ENCODE results near the gene GRHL3. TPM values are rescaled to one million over a fixed set of nuclear protein-coding genes. Genes with fewer than 3 reads are reported as not detected.
"Not testable (repeated sequence)": the region's sequence is repeated elsewhere in the genome, so short reads cannot be mapped to it uniquely, and the experiment has no call there.

GRHL3 gene
- total RNA-seq = not detected in 2 replicates

DNA sequence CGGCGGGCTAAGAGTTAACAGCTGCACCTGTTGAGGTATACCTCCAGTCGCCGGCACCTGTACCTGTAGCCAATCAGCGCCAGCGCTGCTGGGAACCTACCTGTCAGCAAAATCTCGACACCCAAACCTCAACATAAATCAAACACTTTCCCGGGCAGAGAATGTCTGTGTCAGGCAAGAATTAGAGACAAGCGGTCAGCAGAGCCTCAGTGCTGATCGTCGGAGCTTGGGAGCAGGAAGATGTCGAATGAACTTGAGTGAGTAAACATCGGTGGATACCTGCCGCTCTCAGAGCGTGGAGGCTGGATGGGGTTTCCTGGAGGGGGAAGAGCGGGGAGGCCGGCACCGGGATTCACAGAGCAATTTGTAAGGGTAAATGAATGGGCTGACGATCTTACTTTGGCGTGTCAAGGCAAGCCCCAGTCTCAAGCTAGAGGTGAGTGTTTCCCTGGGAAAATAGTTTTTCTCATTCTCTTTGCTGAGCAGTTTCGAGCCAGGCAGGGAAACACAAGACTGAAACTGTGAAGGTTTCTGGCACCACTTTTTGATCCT, at the start of gene GRHL3:
TSS of gene GRHL3 (plus strand) at position 46 of the 552 bp plus-strand sequence. CDS start at position 241, 195 bp downstream.
- peaks cover 48% of the 10 kb centered on the region for H3K4me1 Mint-ChIP-seq (ENCODE audit: low read depth)
- H3K36me3 Mint-ChIP-seq (ENCODE audit: low read depth) = no peaks in the 10 kb centered on the region
- H3K27ac Mint-ChIP-seq = no peak within 1 kb of the TSS
- peaks cover 89% of the 10 kb centered on the region for H3K27me3 Mint-ChIP-seq (ENCODE audit: insufficient read depth)
- H3K4me3 Mint-ChIP-seq = peak within 1 kb of the TSS; percentile 41
- no peaks in the 10 kb centered on the region for H3K9me3 Mint-ChIP-seq
- no peak for DNase-seq (ENCODE audit: low spot score)
- intact Hi-C loops (cut with micrococcal nuclease) = no loop called here

DNA sequence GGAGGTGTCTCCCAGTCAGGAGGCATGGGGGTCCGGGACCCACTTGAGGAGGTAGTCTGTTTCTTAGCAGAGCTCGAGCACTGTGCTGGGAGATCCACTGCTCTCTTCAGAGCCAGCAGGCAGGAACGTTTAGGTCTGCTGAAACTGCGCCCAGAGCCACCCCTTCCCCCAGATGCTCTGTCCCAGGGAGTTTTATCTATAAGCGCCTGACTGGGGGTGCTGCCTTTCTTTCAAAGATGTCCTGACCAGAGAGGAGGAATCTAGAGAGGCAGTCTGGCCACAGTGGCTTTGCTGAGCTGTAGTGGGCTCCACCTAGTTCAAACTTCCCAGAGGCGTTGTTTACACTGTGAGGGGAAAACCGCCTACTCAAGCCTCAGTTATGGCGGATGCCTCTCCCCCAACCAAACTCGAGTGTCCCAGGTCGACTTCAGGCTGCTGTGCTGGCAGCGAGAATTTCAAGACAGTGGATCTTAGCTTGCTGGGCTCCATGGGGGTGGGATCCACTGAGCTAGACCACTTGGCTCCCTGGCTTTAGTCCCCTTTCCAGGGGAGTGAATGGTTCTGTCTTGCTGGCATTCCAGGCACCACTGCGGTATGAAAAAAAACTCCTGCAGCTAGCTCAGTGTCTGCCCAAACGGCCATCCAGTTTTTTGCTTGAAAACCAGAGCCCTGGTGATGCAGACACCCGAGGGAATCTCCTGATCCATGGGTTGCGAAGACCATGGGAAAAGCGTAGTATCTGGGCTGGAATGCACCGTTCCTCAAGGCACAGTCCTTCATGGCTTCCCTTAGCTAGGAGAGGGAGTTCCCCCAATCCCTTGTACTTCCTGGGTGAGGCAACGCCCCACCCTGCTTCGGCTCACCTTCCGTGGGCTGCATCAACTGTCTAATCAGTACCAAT, 44.7 kb upstream of the GRHL3 start:
- intact Hi-C loops (cut with micrococcal nuclease); H3K27ac Mint-ChIP-seq; DNase-seq (ENCODE audit: low spot score); H3K4me3 Mint-ChIP-seq; H3K36me3 Mint-ChIP-seq (ENCODE audit: low read depth): not testable (repeated sequence)
- Mint-ChIP-seq H3K27me3 (ENCODE audit: insufficient read depth) (peaks cover 42% of the 10 kb centered on the region), H3K9me3 (peaks cover 17% of the 10 kb centered on the region), H3K4me1 (ENCODE audit: low read depth) (peaks cover 13% of the 10 kb centered on the region)

DNA sequence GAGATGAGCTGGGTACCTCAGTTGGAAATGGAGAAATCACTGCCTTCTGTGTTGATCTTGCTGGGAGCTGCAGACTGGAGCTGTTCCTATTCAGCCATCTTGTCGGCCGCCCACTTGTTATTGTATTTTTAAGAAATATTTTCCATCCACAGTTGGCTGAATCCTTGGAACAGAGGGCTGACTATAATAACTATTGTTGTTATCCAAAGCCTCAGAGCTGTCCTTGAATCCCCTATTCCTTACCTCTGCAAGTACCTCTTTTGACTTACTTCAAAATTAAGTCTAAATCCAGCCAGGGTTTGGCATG, 44.1 kb upstream of the GRHL3 start:
- Mint-ChIP-seq H3K9me3 (peaks cover 15% of the 10 kb centered on the region), H3K4me3 (no peak overlapping the region), H3K27me3 (ENCODE audit: insufficient read depth) (peaks cover 47% of the 10 kb centered on the region), H3K27ac (no peak overlapping the region), H3K36me3 (ENCODE audit: low read depth) (no peaks in the 10 kb centered on the region), H3K4me1 (ENCODE audit: low read depth) (peaks cover 13% of the 10 kb centered on the region)
- DNase-seq (ENCODE audit: low spot score) = no peak
- intact Hi-C loops (cut with micrococcal nuclease) = no loop called here

DNA sequence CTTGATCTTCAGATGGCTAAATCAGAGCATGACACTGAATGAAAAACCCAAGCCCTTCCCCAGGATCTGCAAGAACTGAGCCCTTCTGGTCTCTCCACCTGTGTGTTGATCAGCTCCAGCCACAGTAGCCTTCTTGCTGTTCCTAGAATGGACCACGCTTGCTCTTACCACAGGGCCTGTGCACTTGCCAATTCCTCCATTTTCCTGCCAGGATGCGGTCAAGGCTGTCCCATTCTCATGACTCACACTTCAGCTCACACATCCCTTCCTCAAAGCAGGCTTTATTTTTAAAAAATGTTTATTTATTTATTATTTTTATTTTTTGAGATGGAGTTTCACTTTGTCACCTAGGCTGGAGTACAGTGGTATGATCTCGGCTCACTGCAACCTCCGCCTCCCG, 43.6 kb upstream of the GRHL3 start:
- Mint-ChIP-seq H3K27me3 (ENCODE audit: insufficient read depth) (peaks cover 45% of the 10 kb centered on the region), H3K4me3 (no peak overlapping the region), H3K36me3 (ENCODE audit: low read depth) (no peaks in the 10 kb centered on the region), H3K9me3 (peaks cover 10% of the 10 kb centered on the region), H3K27ac (no peak overlapping the region), H3K4me1 (ENCODE audit: low read depth) (peaks cover 13% of the 10 kb centered on the region)
- no peak for DNase-seq (ENCODE audit: low spot score)
- intact Hi-C loops (cut with micrococcal nuclease) = no loop called here

DNA sequence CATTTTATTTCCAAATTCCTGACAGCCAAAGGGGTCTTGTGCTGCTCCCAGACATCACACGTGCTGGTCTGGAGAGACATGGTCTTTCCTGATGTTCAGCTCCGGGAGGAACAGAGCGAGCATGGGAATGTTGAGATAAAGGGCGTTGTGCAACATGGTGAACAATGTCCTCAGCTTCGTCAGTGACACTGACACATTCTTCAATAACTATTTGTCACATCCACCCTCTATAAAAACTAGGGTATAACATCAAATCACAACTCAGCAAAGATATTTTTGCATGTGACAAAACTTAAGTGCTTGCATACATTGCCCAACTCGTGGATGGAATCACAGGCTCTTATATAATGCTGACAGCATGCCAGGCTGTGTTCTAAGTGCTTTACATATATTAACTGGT, 42.4 kb upstream of the GRHL3 start:
- Mint-ChIP-seq H3K4me1 (ENCODE audit: low read depth) (peaks cover 13% of the 10 kb centered on the region), H3K27ac (no peak overlapping the region), H3K4me3 (no peak overlapping the region), H3K36me3 (ENCODE audit: low read depth) (no peaks in the 10 kb centered on the region), H3K27me3 (ENCODE audit: insufficient read depth) (peaks cover 36% of the 10 kb centered on the region), H3K9me3 (peaks cover 5% of the 10 kb centered on the region)
- DNase-seq (ENCODE audit: low spot score) = no peak
- intact Hi-C loops (cut with micrococcal nuclease) = loop anchor here (1.0 kb wide), 2 partner anchors 75 to 109 kb away; no protein-coding TSS in a partner anchor

DNA sequence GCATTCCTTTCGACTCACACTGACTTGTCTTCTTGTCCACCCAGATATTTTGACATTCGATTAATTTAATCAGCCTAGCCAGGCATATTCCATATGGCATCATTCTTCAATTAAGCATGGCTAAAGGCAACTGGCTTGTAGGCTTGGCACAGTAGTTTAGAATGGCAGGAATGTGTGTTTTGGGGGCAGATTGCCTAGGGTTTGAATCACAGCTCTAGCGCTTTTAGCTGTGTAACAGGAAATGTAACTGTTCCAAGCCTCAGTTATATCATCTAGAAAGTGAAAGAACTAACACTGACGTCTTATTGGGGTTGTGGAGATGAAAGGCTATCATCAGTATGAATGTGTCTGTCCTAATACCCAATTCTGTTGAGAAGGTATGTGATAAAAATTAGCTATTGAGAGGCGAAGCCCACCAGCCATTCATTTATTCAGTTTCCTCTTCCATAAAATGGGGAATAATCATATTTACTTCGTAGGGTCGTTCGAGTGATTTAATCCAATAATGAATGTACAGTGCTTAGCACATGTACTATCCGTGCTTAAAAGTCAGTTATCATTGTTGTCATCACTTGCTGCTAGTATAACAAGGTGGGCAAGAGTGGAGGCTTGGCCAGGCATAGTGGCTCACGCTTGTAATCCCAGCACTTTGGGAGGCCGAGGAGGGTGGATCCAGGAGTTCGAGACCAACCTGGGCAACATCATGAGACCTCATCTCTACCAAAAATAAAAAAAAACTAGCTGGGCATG, 41.6 kb upstream of the GRHL3 start:
- H3K27me3 Mint-ChIP-seq (ENCODE audit: insufficient read depth) = peaks cover 29% of the 10 kb centered on the region
- peaks cover 13% of the 10 kb centered on the region for H3K4me1 Mint-ChIP-seq (ENCODE audit: low read depth)
- peak overlapping the region; percentile 27 for H3K27ac Mint-ChIP-seq
- no peaks in the 10 kb centered on the region for H3K36me3 Mint-ChIP-seq (ENCODE audit: low read depth)
- intact Hi-C loops (cut with micrococcal nuclease) = loop anchor here (1.0 kb wide), 2 partner anchors 74 to 108 kb away; no protein-coding TSS in a partner anchor
- H3K4me3 Mint-ChIP-seq = peak overlapping the region; percentile 43
- H3K9me3 Mint-ChIP-seq = peaks cover 5% of the 10 kb centered on the region
- no peak for DNase-seq (ENCODE audit: low spot score)

DNA sequence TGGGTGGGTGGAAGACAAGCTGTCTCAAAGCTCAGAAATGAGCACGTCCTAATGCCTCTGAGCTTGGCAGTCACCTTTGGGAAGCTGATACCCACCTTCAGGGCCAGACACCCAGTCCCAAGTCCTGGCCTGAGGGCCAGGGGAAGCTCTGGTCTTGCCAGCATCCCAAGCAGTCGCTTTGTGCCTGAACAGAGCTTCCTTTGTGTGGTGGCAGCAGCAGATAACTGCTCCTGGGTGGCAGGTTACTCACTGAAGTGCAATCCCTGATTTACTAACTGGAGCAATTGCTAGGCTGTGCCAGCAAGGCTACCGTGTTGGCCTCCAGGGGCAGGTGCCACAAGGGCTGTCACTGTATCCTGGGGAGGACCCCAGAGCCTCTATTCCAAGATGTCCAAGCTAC, 40.4 kb upstream of the GRHL3 start:
- Mint-ChIP-seq H3K27ac (no peak overlapping the region), H3K4me3 (no peak overlapping the region), H3K4me1 (ENCODE audit: low read depth) (peaks cover 13% of the 10 kb centered on the region), H3K27me3 (ENCODE audit: insufficient read depth) (peaks cover 23% of the 10 kb centered on the region), H3K9me3 (no peaks in the 10 kb centered on the region), H3K36me3 (ENCODE audit: low read depth) (no peaks in the 10 kb centered on the region)
- no peak for DNase-seq (ENCODE audit: low spot score)
- intact Hi-C loops (cut with micrococcal nuclease) = no loop called here

DNA sequence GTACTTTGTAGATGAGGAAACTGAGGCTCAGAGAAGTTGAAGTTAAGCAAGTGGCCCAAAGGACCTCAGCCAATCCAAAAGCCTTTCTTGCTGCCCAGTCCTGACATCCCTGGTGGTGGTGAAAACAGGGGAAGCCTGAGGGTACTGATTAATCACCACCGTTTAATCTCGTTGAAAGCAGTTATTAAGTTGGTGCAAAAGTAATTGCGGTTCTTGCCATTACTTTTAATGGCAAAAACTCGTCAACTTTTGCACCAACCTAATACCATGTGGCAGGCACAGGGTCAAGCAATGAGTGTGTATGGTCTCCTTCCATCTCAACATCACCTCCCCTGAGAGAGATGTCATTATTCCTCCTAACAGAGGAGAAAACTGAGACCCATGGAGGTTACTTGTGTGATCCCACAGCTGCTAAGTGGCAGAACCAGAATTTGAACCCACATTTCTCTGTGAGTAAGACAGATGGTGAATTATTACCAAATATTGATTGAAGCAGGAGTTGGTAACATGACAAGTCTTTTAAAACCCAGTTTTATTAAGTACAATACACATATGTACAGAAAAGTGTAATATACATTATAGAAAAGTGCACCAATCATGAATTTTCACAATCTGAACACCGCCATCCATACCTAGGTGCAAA, 39.4 kb upstream of the GRHL3 start:
- Mint-ChIP-seq H3K27me3 (ENCODE audit: insufficient read depth) (peaks cover 19% of the 10 kb centered on the region), H3K36me3 (ENCODE audit: low read depth) (no peaks in the 10 kb centered on the region), H3K4me3 (no peak overlapping the region), H3K27ac (no peak overlapping the region), H3K9me3 (no peaks in the 10 kb centered on the region), H3K4me1 (ENCODE audit: low read depth) (peaks cover 13% of the 10 kb centered on the region)
- DNase-seq (ENCODE audit: low spot score) = no peak
- intact Hi-C loops (cut with micrococcal nuclease) = no loop called here

DNA sequence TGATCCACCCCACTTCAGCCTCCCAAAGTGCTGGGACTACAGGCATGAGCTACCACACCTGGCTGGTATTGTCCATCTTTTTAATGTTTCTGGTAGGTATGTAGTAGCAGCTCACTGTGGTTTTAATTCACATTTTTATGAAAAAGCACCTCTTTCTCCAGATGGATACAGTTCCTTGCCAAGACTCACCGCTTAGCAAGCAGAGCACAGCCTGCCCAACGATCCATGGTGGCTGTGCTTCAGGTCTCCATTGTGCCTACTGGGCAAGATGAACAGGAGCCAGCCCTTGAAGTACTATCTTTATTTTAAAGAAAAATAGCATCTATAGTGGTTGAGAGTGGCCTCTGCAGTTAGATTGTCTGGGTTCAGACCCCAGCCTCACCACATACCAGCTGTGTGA, 37.6 kb upstream of the GRHL3 start:
- peaks cover 13% of the 10 kb centered on the region for H3K4me1 Mint-ChIP-seq (ENCODE audit: low read depth)

DNA sequence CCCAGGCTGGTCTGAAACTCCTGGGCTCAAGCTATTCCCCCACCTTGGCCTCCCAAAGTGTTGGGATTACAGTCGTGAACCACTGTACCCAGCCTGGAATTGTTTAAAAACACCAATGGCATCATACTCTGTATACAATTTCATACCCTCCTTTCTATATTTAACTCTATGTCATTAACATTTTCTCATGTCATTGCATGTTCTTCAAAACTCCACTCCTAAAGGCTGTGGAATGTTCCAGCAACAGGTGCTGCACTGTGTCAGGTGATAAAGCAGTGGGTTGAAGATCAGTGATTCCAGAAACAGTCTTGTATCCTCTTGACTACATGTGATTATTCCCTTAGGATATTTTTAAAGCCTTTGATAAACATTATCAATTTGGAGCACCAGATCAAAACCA, 36.7 kb upstream of the GRHL3 start:
- Mint-ChIP-seq H3K4me3 (no peak overlapping the region), H3K4me1 (ENCODE audit: low read depth) (peaks cover 7% of the 10 kb centered on the region), H3K9me3 (no peaks in the 10 kb centered on the region), H3K27ac (no peak overlapping the region), H3K27me3 (ENCODE audit: insufficient read depth) (peaks cover 15% of the 10 kb centered on the region), H3K36me3 (ENCODE audit: low read depth) (no peaks in the 10 kb centered on the region)
- intact Hi-C loops (cut with micrococcal nuclease) = no loop called here
- DNase-seq (ENCODE audit: low spot score) = no peak

More for the DNA sequence above, 37.6 kb upstream of the GRHL3 start:
- Mint-ChIP-seq H3K9me3 (no peaks in the 10 kb centered on the region), H3K36me3 (ENCODE audit: low read depth) (no peaks in the 10 kb centered on the region), H3K27me3 (ENCODE audit: insufficient read depth) (peaks cover 15% of the 10 kb centered on the region), H3K4me3 (no peak overlapping the region), H3K27ac (no peak overlapping the region)
- no peak for DNase-seq (ENCODE audit: low spot score)
- intact Hi-C loops (cut with micrococcal nuclease) = no loop called here

DNA sequence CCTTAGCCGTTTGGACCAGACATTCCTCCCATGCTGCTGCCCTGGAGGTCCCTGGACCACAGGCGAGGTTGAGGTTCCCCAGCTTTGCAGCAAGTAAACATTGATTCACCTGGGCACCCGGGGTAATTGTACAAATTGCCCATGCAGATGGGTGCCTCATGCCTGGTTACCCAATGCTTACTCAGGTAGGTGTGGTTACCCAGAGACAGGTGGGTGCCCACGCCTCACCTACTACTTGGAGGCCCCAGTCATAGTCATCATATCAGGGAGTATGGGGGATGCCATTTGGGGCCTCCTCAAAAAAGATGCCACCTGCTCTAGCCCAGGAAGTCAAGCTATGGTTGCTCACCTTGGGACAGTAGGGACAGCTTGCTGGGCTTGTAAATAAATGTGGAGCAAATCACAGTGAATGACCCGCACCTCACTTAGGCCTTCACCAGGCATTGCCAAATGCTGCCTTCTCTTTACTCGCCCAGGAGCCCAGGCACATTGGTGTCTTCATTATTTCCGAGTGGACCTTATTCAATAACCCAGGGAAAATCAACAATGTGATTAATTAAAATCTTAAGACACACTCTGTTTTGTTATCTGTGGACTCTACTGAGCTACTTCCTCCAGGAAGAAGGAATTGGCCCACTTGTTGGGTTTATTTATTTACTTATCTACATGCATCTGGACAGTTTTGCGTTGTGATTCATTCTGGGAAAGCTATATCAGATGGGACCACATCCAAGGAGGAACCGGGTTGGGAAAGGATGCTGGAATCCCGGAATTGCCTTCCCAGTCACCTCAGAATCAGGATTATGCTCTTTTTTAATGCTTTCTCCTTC, 35.6 kb upstream of the GRHL3 start:
- H3K4me3 Mint-ChIP-seq = no peak overlapping the region
- intact Hi-C loops (cut with micrococcal nuclease) = no loop called here
- peaks cover 15% of the 10 kb centered on the region for H3K27me3 Mint-ChIP-seq (ENCODE audit: insufficient read depth)
- no peaks in the 10 kb centered on the region for H3K4me1 Mint-ChIP-seq (ENCODE audit: low read depth)
- no peaks in the 10 kb centered on the region for H3K36me3 Mint-ChIP-seq (ENCODE audit: low read depth)
- DNase-seq (ENCODE audit: low spot score) = no peak
- no peak overlapping the region for H3K27ac Mint-ChIP-seq
- H3K9me3 Mint-ChIP-seq = no peaks in the 10 kb centered on the region

DNA sequence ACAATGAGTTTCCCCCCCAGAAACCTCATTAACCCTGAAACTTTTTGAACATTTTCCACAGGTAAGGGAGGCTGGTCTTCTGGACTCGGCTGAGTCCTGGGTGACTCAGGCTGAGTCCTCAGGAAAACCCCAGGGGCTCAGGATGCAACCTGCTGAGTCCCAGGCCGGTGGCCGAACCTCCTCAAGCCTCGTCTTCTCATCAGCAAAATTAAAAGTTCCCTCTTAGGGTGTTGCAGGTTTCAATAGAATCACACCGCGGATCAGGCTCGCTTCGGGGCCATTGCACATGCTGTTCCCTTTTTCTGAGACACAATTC, 35.0 kb upstream of the GRHL3 start:
- intact Hi-C loops (cut with micrococcal nuclease) = no loop called here
- Mint-ChIP-seq H3K4me3 (no peak overlapping the region), H3K27ac (no peak overlapping the region), H3K27me3 (ENCODE audit: insufficient read depth) (peaks cover 16% of the 10 kb centered on the region), H3K9me3 (no peaks in the 10 kb centered on the region), H3K36me3 (ENCODE audit: low read depth) (no peaks in the 10 kb centered on the region), H3K4me1 (ENCODE audit: low read depth) (no peaks in the 10 kb centered on the region)
- no peak for DNase-seq (ENCODE audit: low spot score)
